ENCODE data around the gene UNC13D.

DNA sequence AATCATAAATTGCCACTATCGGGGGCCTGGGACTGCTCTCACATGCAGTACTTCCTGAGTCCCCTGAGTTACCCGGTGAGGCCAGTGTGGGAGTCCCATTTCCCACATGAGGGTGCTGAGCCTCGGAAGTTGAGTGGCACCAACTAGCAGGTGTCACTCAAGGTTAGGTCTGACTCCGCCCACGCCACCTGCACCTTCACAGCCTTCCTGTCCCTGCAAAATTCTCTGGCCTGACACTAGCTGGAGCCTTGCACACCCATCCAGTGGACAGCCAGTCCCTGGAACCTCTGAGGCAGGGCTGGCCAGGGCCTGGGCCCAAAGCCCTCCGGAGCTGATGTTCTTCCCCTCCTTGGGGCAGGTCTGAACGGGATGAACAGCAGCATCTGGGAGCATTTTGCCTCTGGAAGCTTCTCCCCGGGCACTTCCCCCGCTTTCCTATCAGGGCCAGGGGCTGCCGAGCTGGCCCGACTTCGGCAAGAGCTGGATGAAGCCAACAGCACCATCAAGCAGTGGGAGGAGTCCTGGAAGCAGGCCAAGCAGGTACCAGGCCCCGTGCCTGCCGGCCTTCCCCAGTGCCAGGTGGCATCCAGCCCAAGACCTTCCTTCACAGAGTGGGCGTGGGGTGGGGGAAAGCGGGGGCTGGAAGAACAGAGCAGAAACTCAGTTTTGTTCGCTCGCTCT lies 21.9 kb downstream of the UNC13D start:
- TF ChIP-seq POLR2AphosphoS5 (IDR thresholded peaks at IDR 0.05) (no peak), POLR2A (IDR thresholded peaks at IDR 0.05; ENCODE audit: low read depth) (no peak)
- TF ChIP-seq, protein P1, sequence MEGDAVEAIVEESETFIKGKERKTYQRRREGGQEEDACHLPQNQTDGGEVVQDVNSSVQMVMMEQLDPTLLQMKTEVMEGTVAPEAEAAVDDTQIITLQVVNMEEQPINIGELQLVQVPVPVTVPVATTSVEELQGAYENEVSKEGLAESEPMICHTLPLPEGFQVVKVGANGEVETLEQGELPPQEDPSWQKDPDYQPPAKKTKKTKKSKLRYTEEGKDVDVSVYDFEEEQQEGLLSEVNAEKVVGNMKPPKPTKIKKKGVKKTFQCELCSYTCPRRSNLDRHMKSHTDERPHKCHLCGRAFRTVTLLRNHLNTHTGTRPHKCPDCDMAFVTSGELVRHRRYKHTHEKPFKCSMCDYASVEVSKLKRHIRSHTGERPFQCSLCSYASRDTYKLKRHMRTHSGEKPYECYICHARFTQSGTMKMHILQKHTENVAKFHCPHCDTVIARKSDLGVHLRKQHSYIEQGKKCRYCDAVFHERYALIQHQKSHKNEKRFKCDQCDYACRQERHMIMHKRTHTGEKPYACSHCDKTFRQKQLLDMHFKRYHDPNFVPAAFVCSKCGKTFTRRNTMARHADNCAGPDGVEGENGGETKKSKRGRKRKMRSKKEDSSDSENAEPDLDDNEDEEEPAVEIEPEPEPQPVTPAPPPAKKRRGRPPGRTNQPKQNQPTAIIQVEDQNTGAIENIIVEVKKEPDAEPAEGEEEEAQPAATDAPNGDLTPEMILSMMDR (IDR thresholded peaks at IDR 0.05), result no peak

Measured in esophagus muscularis mucosa (tissue), 3 donors.